Endodermal cell (in vitro differentiated cells): ENCODE measurements around the gene IL22RA1. TPM values are rescaled to one million over a fixed set of nuclear protein-coding genes. Genes with fewer than 3 reads are reported as not detected.

Experiments
- DNase-seq: peaks from one replicate; pipeline ENCODE4 v3.0.0-alpha.2; 2017
- H3K27ac ChIP-seq: 2 replicates; pipeline ENCODE4 v1.5.1; 2013; ENCODE audit warnings: mild to moderate bottlenecking, low read depth, low read length, moderate library complexity
- H3K27me3 ChIP-seq: 2 replicates; pipeline ENCODE4 v1.6.1; 2013; ENCODE audit warnings: mild to moderate bottlenecking, low read length, moderate library complexity; ENCODE audit not compliant: insufficient read depth, control insufficient read depth, poor library complexity, severe bottlenecking
- H3K36me3 ChIP-seq: 2 replicates; pipeline ENCODE4 v1.7.0; 2013; ENCODE audit warnings: mild to moderate bottlenecking, low read length, moderate library complexity; ENCODE audit not compliant: control insufficient read depth, insufficient read depth
- H3K4me1 ChIP-seq: one replicate; pipeline ENCODE4 v1.7.0; 2013; ENCODE audit warnings: low read length; ENCODE audit not compliant: control insufficient read depth, insufficient read depth
- H3K4me3 ChIP-seq: 2 replicates; pipeline ENCODE4 v1.5.1; 2013; ENCODE audit warnings: mild to moderate bottlenecking, low read length, moderate library complexity
- H3K9ac ChIP-seq: 2 replicates; pipeline ENCODE4 v1.6.1; 2013; ENCODE audit warnings: mild to moderate bottlenecking, low read length, moderate library complexity; ENCODE audit not compliant: poor library complexity, severe bottlenecking; ENCODE audit errors: extremely low read depth
- H3K9me3 ChIP-seq: 2 replicates; pipeline ENCODE4 v1.6.1; 2013; ENCODE audit warnings: mild to moderate bottlenecking, low read length, moderate library complexity; ENCODE audit not compliant: control insufficient read depth
- H3K27ac Mint-ChIP-seq: 2 replicates; pipeline ENCODE4 v1.8.0; 2020; ENCODE audit warnings: mixed read lengths
- H3K27me3 Mint-ChIP-seq: 2 replicates; pipeline ENCODE4 v1.8.0; 2021; ENCODE audit warnings: mild to moderate bottlenecking, mixed read lengths; ENCODE audit not compliant: insufficient read depth
- H3K36me3 Mint-ChIP-seq: 2 replicates; pipeline ENCODE4 v1.8.0; 2020; ENCODE audit warnings: low read depth, mixed read lengths
- H3K4me1 Mint-ChIP-seq: 2 replicates; pipeline ENCODE4 v1.8.0; 2020; ENCODE audit warnings: mixed read lengths
- H3K4me3 Mint-ChIP-seq: 2 replicates; pipeline ENCODE4 v1.8.0; 2020; ENCODE audit warnings: mild to moderate bottlenecking, moderate library complexity, mixed read lengths
- H3K9me3 Mint-ChIP-seq: 2 replicates; pipeline ENCODE4 v1.8.0; 2020; ENCODE audit warnings: mild to moderate bottlenecking, mixed read lengths
- CTCF ChIP-seq: fragments of 200-600 bp; sonication (generic); conservative IDR thresholded peaks from 2 replicates; pipeline ENCODE4 v1.5.0; 2021; ENCODE audit warnings: antibody characterized with exemption, mild to moderate bottlenecking
- WGBS, 2 experiments: methylation state at CpG; one replicate each; pipeline versions ENCODE4 v1.1.5 to v1.1.7; 2013; ENCODE audit warnings: missing lambda C conversion rate in 2 of 2, mixed read lengths in 1 of 2; ENCODE audit not compliant: insufficient coverage in 1 of 2, insufficient read length in 1 of 2; 5-methylcytosine and 5-hydroxymethylcytosine counted together
- total RNA-seq, 2 donors: library from RNA; stranded (reverse); fragmentation: NEBNext Ultra II Directional in 1 of 2; extraction: Animal tissue kit (Norgen Biotek cat#: 25700) in 1 of 2; gene quantifications; 2 replicates in 1 of 2; 3 replicates in 1 of 2; pipeline ENCODE4 v1.2.1, GENCODE V29; 2021

IL22RA1 gene
- total RNA-seq, 2 donors from 2014 or later, result not detected

DNA sequence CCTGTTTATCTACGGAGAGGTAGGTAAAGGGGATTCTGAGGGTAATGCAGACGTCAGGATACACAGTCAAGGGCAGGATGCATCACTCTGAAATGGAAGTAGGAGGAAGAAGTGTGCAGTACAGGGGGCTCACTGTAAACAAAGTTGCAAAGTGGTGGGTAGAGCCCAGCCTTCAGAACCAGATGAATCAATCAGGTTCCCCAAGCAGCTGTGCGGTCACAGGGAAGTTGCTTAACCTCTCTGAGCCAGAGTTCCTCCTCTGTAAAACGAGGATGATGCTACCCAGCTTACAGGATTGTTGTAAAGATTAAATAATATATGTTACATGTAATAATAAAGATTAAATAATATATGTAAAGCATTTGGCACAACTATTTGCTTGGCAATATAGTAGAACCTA, 17.5 kb downstream of the IL22RA1 start:
- peaks cover 8% of the 10 kb centered on the region for H3K4me1 Mint-ChIP-seq
- no peaks in the 10 kb centered on the region for H3K27me3 Mint-ChIP-seq
- no peak overlapping the region for H3K27ac Mint-ChIP-seq
- no peak for DNase-seq
- no peak for TF ChIP-seq CTCF
- H3K36me3 ChIP-seq, result no peaks in the 10 kb centered on the region
- 80 to 87% methylated on average over 2 to 4 of the region's 4 CpGs for WGBS, 2 experiments
- no peak overlapping the region for H3K4me3 Mint-ChIP-seq
- no peak overlapping the region for H3K9ac ChIP-seq
- H3K4me1 ChIP-seq, result no peaks in the 10 kb centered on the region
- H3K9me3 ChIP-seq, result peaks cover 6% of the 10 kb centered on the region
- H3K36me3 Mint-ChIP-seq, result no peaks in the 10 kb centered on the region
- H3K9me3 Mint-ChIP-seq, result no peaks in the 10 kb centered on the region
- no peaks in the 10 kb centered on the region for H3K27me3 ChIP-seq
- no peak overlapping the region for H3K27ac ChIP-seq
- H3K4me3 ChIP-seq, result no peak overlapping the region

GRCh38 chr1:24124980-24125379, 18.0 kb downstream of the IL22RA1 start:
- H3K4me3 ChIP-seq, result no peak overlapping the region
- Mint-ChIP-seq H3K9me3 (no peaks in the 10 kb centered on the region), H3K4me3 (no peak overlapping the region), H3K36me3 (no peaks in the 10 kb centered on the region), H3K27me3 (no peaks in the 10 kb centered on the region), H3K4me1 (peaks cover 12% of the 10 kb centered on the region), H3K27ac (no peak overlapping the region)
- H3K4me1 ChIP-seq, result no peaks in the 10 kb centered on the region
- no peak overlapping the region for H3K9ac ChIP-seq
- no peaks in the 10 kb centered on the region for H3K27me3 ChIP-seq
- no peak for DNase-seq
- no peak overlapping the region for H3K27ac ChIP-seq
- H3K9me3 ChIP-seq, result peaks cover 4% of the 10 kb centered on the region
- no peak for TF ChIP-seq CTCF
- 78 to 84% methylated on average over 1 to 2 of the region's 2 CpGs for WGBS, 2 experiments
- no peaks in the 10 kb centered on the region for H3K36me3 ChIP-seq

GRCh38 chr1:24123611-24124010, 19.3 kb downstream of the IL22RA1 start:
- no peaks in the 10 kb centered on the region for H3K27me3 Mint-ChIP-seq
- TF ChIP-seq CTCF, result no peak
- no peaks in the 10 kb centered on the region for H3K9me3 ChIP-seq
- H3K4me1 ChIP-seq, result no peaks in the 10 kb centered on the region
- H3K4me3 Mint-ChIP-seq, result no peak overlapping the region
- 91 to 100% methylated on average over 3 to 5 of the region's 6 CpGs for WGBS, 2 experiments
- no peak overlapping the region for H3K9ac ChIP-seq
- H3K36me3 ChIP-seq, result no peaks in the 10 kb centered on the region
- H3K4me3 ChIP-seq, result no peak overlapping the region
- no peak overlapping the region for H3K27ac Mint-ChIP-seq
- H3K9me3 Mint-ChIP-seq, result no peaks in the 10 kb centered on the region
- H3K27ac ChIP-seq, result no peak overlapping the region
- H3K4me1 Mint-ChIP-seq, result peaks cover 5% of the 10 kb centered on the region
- no peak for DNase-seq
- H3K27me3 ChIP-seq, result no peaks in the 10 kb centered on the region
- H3K36me3 Mint-ChIP-seq, result no peaks in the 10 kb centered on the region
